HEK293T (cell line): ENCODE measurements around the gene AURKA.

Source experiments
- CTCF ChIA-PET: fragments of 350-600 bp; formaldehyde crosslinking; extraction: SDS; loops from one replicate; lab custom pipeline; 2021; ENCODE audit warnings: antibody characterized with exemption, inconsistent platforms; lab: Yijun Ruan, JAX
- POLR2A ChIA-PET: fragments of 350-600 bp; formaldehyde crosslinking; extraction: SDS; loops from one replicate; lab custom pipeline; 2020; ENCODE audit warnings: antibody characterized with exemption, inconsistent platforms; lab: Yijun Ruan, JAX
- DNase-seq: peaks from one replicate; pipeline ENCODE4 v3.0.0; 2012; ENCODE audit warnings: mixed read lengths; ENCODE audit errors: extremely low spot score
- ARNT ChIP-seq: fragments of 450-650 bp; IDR thresholded peaks from 2 replicates; pipeline ENCODE4 v1.6.1; 2017; ENCODE audit warnings: mild to moderate bottlenecking
- BHLHE40 ChIP-seq: fragments of 450-650 bp; IDR thresholded peaks from 2 replicates; pipeline ENCODE4 v1.6.1; 2016; ENCODE audit warnings: mild to moderate bottlenecking, moderate library complexity, borderline replicate concordance
- CTBP1 ChIP-seq: fragments of 450-650 bp; IDR thresholded peaks from 2 replicates; pipeline ENCODE4 v1.6.1; 2016; ENCODE audit warnings: borderline replicate concordance
- ELF4 ChIP-seq: fragments of 450-650 bp; IDR thresholded peaks from 2 replicates; pipeline ENCODE4 v1.6.1; 2017; ENCODE audit warnings: antibody characterized with exemption
- FOXA1 ChIP-seq: fragments of 450-650 bp; IDR thresholded peaks from 2 replicates; pipeline ENCODE4 v1.6.1; 2016; ENCODE audit warnings: mild to moderate bottlenecking
- FOXK2 ChIP-seq: fragments of 450-650 bp; IDR thresholded peaks from 2 replicates; pipeline ENCODE4 v1.6.1; 2016; ENCODE audit warnings: mild to moderate bottlenecking
- FOXM1 ChIP-seq: fragments of 450-650 bp; IDR thresholded peaks from 2 replicates; pipeline ENCODE4 v1.6.1; 2017; ENCODE audit warnings: mild to moderate bottlenecking, borderline replicate concordance
- HDGF ChIP-seq: fragments of 450-650 bp; IDR thresholded peaks from 2 replicates; pipeline ENCODE4 v1.6.1; 2017; ENCODE audit warnings: antibody characterized with exemption, borderline replicate concordance
- L3MBTL2 ChIP-seq: fragments of 450-650 bp; conservative IDR thresholded peaks from 2 replicates; pipeline ENCODE4 v1.6.1; 2016; ENCODE audit warnings: mild to moderate bottlenecking
- LEF1 ChIP-seq: fragments of 450-650 bp; IDR thresholded peaks from 2 replicates; pipeline ENCODE4 v1.6.1; 2017; ENCODE audit warnings: mild to moderate bottlenecking, borderline replicate concordance
- NFRKB ChIP-seq: fragments of 450-650 bp; IDR thresholded peaks from 2 replicates; pipeline ENCODE4 v1.6.1; 2016; ENCODE audit warnings: mild to moderate bottlenecking, moderate library complexity
- PKNOX1 ChIP-seq: fragments of 450-650 bp; IDR thresholded peaks from 2 replicates; pipeline ENCODE4 v1.6.1; 2016
- SP1 ChIP-seq: fragments of 450-650 bp; IDR thresholded peaks from 2 replicates; pipeline ENCODE4 v1.6.1; 2017
- SUZ12 ChIP-seq: fragments of 450-650 bp; IDR thresholded peaks from 2 replicates; pipeline ENCODE4 v1.6.1; 2016; ENCODE audit warnings: mild to moderate bottlenecking
- TARDBP ChIP-seq: fragments of 450-650 bp; IDR thresholded peaks from 2 replicates; pipeline ENCODE4 v1.6.1; 2016
- ZNF384 ChIP-seq: fragments of 450-650 bp; IDR thresholded peaks from 2 replicates; pipeline ENCODE4 v1.6.1; 2016

The AURKA gene

GRCh38 chr20:56420940-56421688, 29.1 kb upstream of the AURKA start:
- ChIA-PET POLR2A (no interaction called here), CTCF (interaction anchor here (0.7 kb wide), 1 partner anchor 85 kb away, joined by 3 read pairs; no protein-coding TSS in a partner anchor)
- DNase-seq: no peak
- no peak for TF ChIP-seq ELF4
- TF ChIP-seq TARDBP: no peak
- no peak for TF ChIP-seq NFRKB

GRCh38 chr20:56420028-56420427, 28.0 kb upstream of the AURKA start:
- ChIA-PET CTCF (no interaction called here), POLR2A (no interaction called here)

GRCh38 chr20:56418385-56418861, 26.4 kb upstream of the AURKA start:
- CTCF ChIA-PET: no interaction called here
- DNase-seq: no peak
- POLR2A ChIA-PET: no interaction called here
- TF ChIP-seq SP1: no peak
- no peak for TF ChIP-seq PKNOX1
- no peak for TF ChIP-seq FOXK2
- TF ChIP-seq ZNF384: no peak
- TF ChIP-seq TARDBP: no peak
- no peak for TF ChIP-seq SUZ12
- no peak for TF ChIP-seq ARNT

More at GRCh38 chr20:56420028-56420427, 28.0 kb upstream of the AURKA start:
- no peak for DNase-seq
- TF ChIP-seq ARNT (no peak), ZNF384 (no peak), CTBP1 (no peak), ELF4 (no peak), NFRKB (no peak), FOXK2 (no peak), L3MBTL2 (no peak), SP1 (no peak), PKNOX1 (no peak), TARDBP (no peak), LEF1 (no peak), FOXA1 (no peak), BHLHE40 (no peak), HDGF (no peak), FOXM1 (no peak), SUZ12 (no peak)

- POLR2A ChIA-PET: no interaction called here
- CTCF ChIA-PET: no interaction called here
- TF ChIP-seq L3MBTL2: no peak
- no peak for TF ChIP-seq CTBP1
- no peak for TF ChIP-seq FOXM1
- TF ChIP-seq ZNF384: no peak
- TF ChIP-seq HDGF: no peak
- DNase-seq: no peak
These were observed 25.9 kb upstream of the AURKA start for GRCh38 chr20:56417911-56418310.

GRCh38 chr20:56417402-56417801, 25.4 kb upstream of the AURKA start:
- TF ChIP-seq CTBP1 (no peak), ARNT (no peak), SUZ12 (no peak)
- ChIA-PET CTCF (no interaction called here), POLR2A (no interaction called here)
- no peak for DNase-seq

- DNase-seq: no peak
- CTCF ChIA-PET: no interaction called here
- no peak for TF ChIP-seq FOXA1
- no peak for TF ChIP-seq ARNT
- TF ChIP-seq L3MBTL2: no peak
- TF ChIP-seq LEF1: no peak
- TF ChIP-seq ELF4: no peak
- TF ChIP-seq HDGF: no peak
- no peak for TF ChIP-seq TARDBP
- no peak for TF ChIP-seq ZNF384
- no peak for TF ChIP-seq CTBP1
- no peak for TF ChIP-seq BHLHE40
- TF ChIP-seq FOXK2: no peak
- no peak for TF ChIP-seq SP1
- POLR2A ChIA-PET: no interaction called here
These were observed 23.1 kb upstream of the AURKA start for GRCh38 chr20:56414842-56415765.

GRCh38 chr20:56412949-56413348, 20.9 kb upstream of the AURKA start:
- DNase-seq: no peak
- CTCF ChIA-PET: no interaction called here
- POLR2A ChIA-PET: no interaction called here
- TF ChIP-seq FOXA1 (no peak), PKNOX1 (no peak), BHLHE40 (no peak), ELF4 (no peak), HDGF (no peak), FOXK2 (no peak), ZNF384 (no peak), FOXM1 (no peak), LEF1 (no peak), TARDBP (no peak), SP1 (no peak), SUZ12 (no peak), NFRKB (no peak), ARNT (no peak), CTBP1 (no peak), L3MBTL2 (no peak)
